Naive thymus-derived CD4-positive, alpha-beta T cell (primary cell): ENCODE results near the gene TMEM214. TPM values are rescaled to one million over a fixed set of nuclear protein-coding genes. Genes with fewer than 3 reads are reported as not detected.

Source experiments
- ATAC-seq: fragments of 150-1000 bp; cut with Tn5 transposase; 2 replicates; pipeline ENCODE4 v1.10.0; 2021; ENCODE audit warnings: mild to moderate bottlenecking, moderate library complexity
- CTCF ChIA-PET: fragments of 350-600 bp; sonication (Branson Sonifier 250); formaldehyde crosslinking; loops from one replicate; lab custom pipeline; 2021; ENCODE audit warnings: antibody characterized with exemption; lab: Charles Lee
- POLR2A ChIA-PET: fragments of 350-600 bp; sonication (Branson Sonifier 250); formaldehyde crosslinking; loops from one replicate; lab custom pipeline; 2021; ENCODE audit warnings: antibody characterized with exemption, inconsistent platforms; lab: Charles Lee
- DNase-seq, 9 donors: peaks; one replicate each; pipeline versions ENCODE4 v3.0.0 to v3.0.0-alpha.2; 2020 to 2022; ENCODE audit warnings: mixed read lengths in 1 of 9
- H3K27ac ChIP-seq: one replicate; pipeline ENCODE4 v1.7.0; 2013; ENCODE audit warnings: mild to moderate bottlenecking, low read depth, low read length, moderate library complexity
- H3K27me3 ChIP-seq, 2 donors: one replicate each; pipeline ENCODE4 v1.7.0; 2013; ENCODE audit warnings: low read length in 2 of 2, mild to moderate bottlenecking in 2 of 2, moderate library complexity in 2 of 2; ENCODE audit not compliant: control insufficient read depth in 2 of 2, insufficient read depth in 2 of 2
- H3K36me3 ChIP-seq, 3 experiments: 1 replicate in 2 of 3; 2 replicates in 1 of 3; pipeline ENCODE4 v1.7.0; 2013; ENCODE audit warnings: low read length in 3 of 3, mild to moderate bottlenecking in 3 of 3, moderate library complexity in 1 of 3; ENCODE audit not compliant: insufficient read depth in 3 of 3, control insufficient read depth in 2 of 3
- H3K4me1 ChIP-seq, 2 donors: one replicate each; pipeline ENCODE4 v1.7.0; 2013; ENCODE audit warnings: low read length in 2 of 2, mild to moderate bottlenecking in 2 of 2, moderate library complexity in 1 of 2; ENCODE audit not compliant: control insufficient read depth in 2 of 2, insufficient read depth in 2 of 2
- H3K4me3 ChIP-seq: 2 replicates; pipeline ENCODE4 v1.7.0; 2013; ENCODE audit warnings: mild to moderate bottlenecking, low read length
- H3K9me3 ChIP-seq, 3 experiments: 1 replicate in 2 of 3; 2 replicates in 1 of 3; pipeline ENCODE4 v1.7.0; 2013; ENCODE audit warnings: low read length in 3 of 3; ENCODE audit not compliant: control insufficient read depth in 2 of 3
- H3K27ac Mint-ChIP-seq, 9 donors: one replicate each; pipeline ENCODE4 v1.8.0; 2020 to 2022; ENCODE audit warnings: mixed read lengths in 9 of 9, mild to moderate bottlenecking in 8 of 9, moderate library complexity in 5 of 9, inconsistent platforms in 2 of 9
- H3K27me3 Mint-ChIP-seq, 5 donors: one replicate each; pipeline ENCODE4 v1.8.0; 2021 to 2022; ENCODE audit warnings: mixed read lengths in 5 of 5, mild to moderate bottlenecking in 1 of 5
- H3K36me3 Mint-ChIP-seq, 5 donors: one replicate each; pipeline ENCODE4 v1.8.0; 2020 to 2022; ENCODE audit warnings: mixed read lengths in 5 of 5, mild to moderate bottlenecking in 3 of 5, inconsistent platforms in 1 of 5
- H3K4me1 Mint-ChIP-seq, 7 donors: one replicate each; pipeline ENCODE4 v1.8.0; 2020 to 2022; ENCODE audit warnings: mixed read lengths in 7 of 7, mild to moderate bottlenecking in 3 of 7, inconsistent platforms in 1 of 7
- H3K4me3 Mint-ChIP-seq, 10 donors: one replicate each; pipeline ENCODE4 v1.8.0; 2020 to 2022; ENCODE audit warnings: mild to moderate bottlenecking in 10 of 10, mixed read lengths in 10 of 10, moderate library complexity in 6 of 10, inconsistent platforms in 2 of 10
- H3K9me3 Mint-ChIP-seq, 11 donors: one replicate each; pipeline ENCODE4 v1.8.0; 2020 to 2022; ENCODE audit warnings: mixed read lengths in 11 of 11, mild to moderate bottlenecking in 4 of 11, inconsistent platforms in 1 of 11, moderate library complexity in 1 of 11
- intact Hi-C, 2 donors: fragments of 100-400 bp; cut with micrococcal nuclease; formaldehyde crosslinking; loops; one replicate each; pipeline ENCODE4 v1.15.1; 2023
- polyA plus RNA-seq, 2 donors: library from polyadenylated mRNA; unstranded; fragments of 300-500 nt; fragmentation: Illumina TruSeq; gene quantifications; one replicate each; pipeline ENCODE4 v1.2.3, GENCODE V29; 2021
- total RNA-seq, 6 experiments: library from RNA in 5 of 6; stranded (reverse) in 5 of 6; gene quantifications; 1 replicate in 5 of 6; 2 replicates in 1 of 6; pipeline ENCODE4 v1.2.3 and lab custom pipeline; 2021 to 2026

The TMEM214 gene
- total and polyA plus RNA-seq, 7 experiments from 2014 or later, result 18.6 to 114 (median 41.7) TPM

- H3K27me3 ChIP-seq, result no peaks in the 10 kb centered on the region
- no peaks in the 10 kb centered on the region for H3K36me3 ChIP-seq
- no peaks in the 10 kb centered on the region for H3K9me3 ChIP-seq
- intact Hi-C loops, result loop anchor here (1.0 to 10.0 kb wide), 10 partner anchors 11 to 403 kb away; partner anchors contain the start of genes ATRAID (in 2 of the 2), EIF2B4 (in 2 of the 2), OST4 (in 2 of the 2) and SLC5A6 (in 2 of the 2)
- Mint-ChIP-seq H3K36me3 (no peaks in the 10 kb centered on the region), H3K4me3 (peak overlapping the region in 6 of 10 donors; percentile 81 to 96 (median 86)), H3K4me1 (peaks cover 19 to 44% (median 29%) of the 10 kb centered on the region in 7 donors), H3K27ac (peak overlapping the region in 6 of 9 donors; percentile 95 to 98 (median 97)), H3K27me3 (no peaks in the 10 kb centered on the region), H3K9me3 (no peaks in the 10 kb centered on the region)
- ChIA-PET POLR2A (interaction anchor here (0.8 to 12.0 kb wide), 10 partner anchors 8 to 274 kb away, joined by 3 to 134 read pairs (median 7); partner anchors contain the start of genes AGBL5, ATRAID, GTF3C2 and OST4), CTCF (interaction anchor here (0.6 to 1.6 kb wide), 7 partner anchors 11 to 221 kb away, joined by 3 to 5 read pairs (median 4); partner anchors contain the start of gene OST4)
- H3K4me1 ChIP-seq, result peaks cover 21 to 22% of the 10 kb centered on the region in 2 donors
- H3K27ac ChIP-seq, result peak overlapping the region; percentile 69
- ATAC-seq (no peak), DNase-seq (no peak)
- H3K4me3 ChIP-seq, result peak overlapping the region; percentile 48
Observed at GRCh38 chr2:27081984-27082772, 49.4 kb downstream of the TMEM214 start.

DNA sequence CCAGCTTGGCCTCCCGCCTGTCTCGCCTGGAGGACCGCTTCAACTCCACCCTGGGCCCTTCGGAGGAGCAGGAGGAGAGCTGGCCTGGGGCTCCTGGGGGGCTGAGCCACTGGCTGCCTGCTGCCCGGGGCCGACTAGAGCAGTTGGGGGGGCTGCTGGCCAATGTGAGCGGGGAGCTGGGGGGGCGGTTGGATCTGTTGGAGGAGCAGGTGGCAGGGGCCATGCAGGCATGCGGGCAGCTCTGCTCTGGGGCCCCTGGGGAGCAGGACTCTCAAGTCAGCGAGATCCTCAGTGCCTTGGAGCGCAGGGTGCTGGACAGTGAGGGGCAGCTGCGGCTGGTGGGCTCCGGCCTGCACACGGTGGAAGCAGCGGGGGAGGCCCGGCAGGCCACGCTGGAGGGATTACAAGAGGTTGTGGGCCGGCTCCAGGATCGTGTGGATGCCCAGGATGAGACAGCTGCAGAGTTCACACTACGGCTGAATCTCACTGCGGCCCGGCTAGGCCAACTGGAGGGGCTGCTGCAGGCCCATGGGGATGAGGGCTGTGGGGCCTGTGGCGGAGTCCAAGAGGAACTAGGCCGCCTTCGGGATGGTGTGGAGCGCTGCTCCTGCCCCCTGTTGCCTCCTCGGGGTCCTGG is 50.1 kb downstream of the TMEM214 start:
- no peaks in the 10 kb centered on the region for H3K9me3 ChIP-seq
- intact Hi-C loops, result loop anchor here in 1 of 2 donors (10.0 kb wide), 1 partner anchor 402 kb away; the partner anchor contains the start of gene IFT172
- ChIA-PET CTCF (interaction anchor here (1.4 to 2.1 kb wide), 4 partner anchors 11 to 221 kb away, joined by 3 to 6 read pairs (median 4); partner anchors contain the start of gene OST4), POLR2A (interaction anchor here (0.6 to 12.0 kb wide), 8 partner anchors 10 to 178 kb away, joined by 3 to 134 read pairs (median 10); partner anchors contain the start of genes AGBL5, ATRAID, OST4 and PREB)
- H3K27ac Mint-ChIP-seq, result no peak overlapping the region
- peak overlapping the region in 1 of 10 donors; percentile 52 for H3K4me3 Mint-ChIP-seq
- no peaks in the 10 kb centered on the region for H3K36me3 ChIP-seq
- H3K4me3 ChIP-seq, result no peak overlapping the region
- no peaks in the 10 kb centered on the region for H3K27me3 ChIP-seq
- no peaks in the 10 kb centered on the region for H3K36me3 Mint-ChIP-seq
- ATAC-seq (no peak), DNase-seq (no peak)
- H3K9me3 Mint-ChIP-seq, result no peaks in the 10 kb centered on the region
- H3K27ac ChIP-seq, result no peak overlapping the region
- peaks cover 22 to 23% of the 10 kb centered on the region in 2 donors for H3K4me1 ChIP-seq
- no peaks in the 10 kb centered on the region for H3K27me3 Mint-ChIP-seq
- peaks cover 19 to 45% (median 32%) of the 10 kb centered on the region in 7 donors for H3K4me1 Mint-ChIP-seq

DNA sequence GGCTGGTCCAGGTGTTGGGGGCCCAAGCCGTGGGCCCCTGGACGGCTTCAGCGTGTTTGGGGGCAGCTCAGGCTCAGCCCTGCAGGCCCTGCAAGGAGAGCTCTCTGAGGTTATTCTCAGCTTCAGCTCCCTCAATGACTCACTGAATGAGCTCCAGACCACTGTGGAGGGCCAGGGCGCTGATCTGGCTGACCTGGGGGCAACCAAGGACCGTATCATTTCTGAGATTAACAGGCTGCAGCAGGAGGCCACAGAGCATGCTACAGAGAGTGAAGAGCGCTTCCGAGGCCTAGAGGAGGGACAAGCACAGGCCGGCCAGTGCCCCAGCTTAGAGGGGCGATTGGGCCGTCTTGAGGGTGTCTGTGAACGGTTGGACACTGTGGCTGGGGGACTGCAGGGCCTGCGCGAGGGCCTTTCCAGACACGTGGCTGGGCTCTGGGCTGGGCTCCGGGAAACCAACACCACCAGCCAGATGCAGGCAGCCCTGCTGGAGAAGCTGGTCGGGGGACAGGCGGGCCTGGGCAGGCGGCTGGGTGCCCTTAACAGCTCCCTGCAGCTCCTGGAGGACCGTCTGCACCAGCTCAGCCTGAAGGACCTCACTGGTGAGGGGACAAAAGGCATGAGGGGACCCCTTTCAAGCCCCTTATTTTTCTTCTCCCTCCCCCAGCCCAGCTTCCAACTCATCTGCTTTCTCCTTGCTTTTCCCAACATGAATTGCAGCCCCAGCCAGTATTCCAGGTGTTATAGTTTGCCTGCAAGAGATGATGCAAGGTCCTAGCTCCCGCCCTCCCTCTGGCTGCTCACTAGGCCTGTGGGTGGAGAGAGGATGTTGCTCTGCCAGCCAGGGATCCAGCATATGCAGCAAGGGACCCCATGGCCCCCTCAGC is 50.9 kb downstream of the TMEM214 start:
- POLR2A ChIA-PET, result interaction anchor here (0.6 to 12.0 kb wide), 6 partner anchors 11 to 178 kb away, joined by 3 to 134 read pairs (median 10); partner anchors contain the start of genes AGBL5, ATRAID, OST4 and SLC5A6
- no peak for ATAC-seq
- Mint-ChIP-seq H3K27ac (peak overlapping the region in 2 of 9 donors; percentile 25 to 93), H3K4me3 (peak overlapping the region in 1 of 10 donors; percentile 52), H3K36me3 (no peaks in the 10 kb centered on the region), H3K4me1 (peaks cover 19 to 47% (median 34%) of the 10 kb centered on the region in 7 donors), H3K9me3 (no peaks in the 10 kb centered on the region), H3K27me3 (no peaks in the 10 kb centered on the region)
- no peaks in the 10 kb centered on the region for H3K27me3 ChIP-seq
- H3K4me1 ChIP-seq, result peaks cover 22 to 23% of the 10 kb centered on the region in 2 donors
- H3K27ac ChIP-seq, result no peak overlapping the region
- intact Hi-C loops, result loop anchor here in 1 of 2 donors (10.0 kb wide), 1 partner anchor 401 kb away; the partner anchor contains the start of gene IFT172
- DNase-seq, result no peak
- CTCF ChIA-PET, result interaction anchor here (1.5 to 2.1 kb wide), 3 partner anchors 12 to 220 kb away, joined by 3 to 6 read pairs (median 4); partner anchors contain the start of gene OST4
- no peaks in the 10 kb centered on the region for H3K9me3 ChIP-seq
- no peaks in the 10 kb centered on the region for H3K36me3 ChIP-seq
- H3K4me3 ChIP-seq, result no peak overlapping the region

DNA sequence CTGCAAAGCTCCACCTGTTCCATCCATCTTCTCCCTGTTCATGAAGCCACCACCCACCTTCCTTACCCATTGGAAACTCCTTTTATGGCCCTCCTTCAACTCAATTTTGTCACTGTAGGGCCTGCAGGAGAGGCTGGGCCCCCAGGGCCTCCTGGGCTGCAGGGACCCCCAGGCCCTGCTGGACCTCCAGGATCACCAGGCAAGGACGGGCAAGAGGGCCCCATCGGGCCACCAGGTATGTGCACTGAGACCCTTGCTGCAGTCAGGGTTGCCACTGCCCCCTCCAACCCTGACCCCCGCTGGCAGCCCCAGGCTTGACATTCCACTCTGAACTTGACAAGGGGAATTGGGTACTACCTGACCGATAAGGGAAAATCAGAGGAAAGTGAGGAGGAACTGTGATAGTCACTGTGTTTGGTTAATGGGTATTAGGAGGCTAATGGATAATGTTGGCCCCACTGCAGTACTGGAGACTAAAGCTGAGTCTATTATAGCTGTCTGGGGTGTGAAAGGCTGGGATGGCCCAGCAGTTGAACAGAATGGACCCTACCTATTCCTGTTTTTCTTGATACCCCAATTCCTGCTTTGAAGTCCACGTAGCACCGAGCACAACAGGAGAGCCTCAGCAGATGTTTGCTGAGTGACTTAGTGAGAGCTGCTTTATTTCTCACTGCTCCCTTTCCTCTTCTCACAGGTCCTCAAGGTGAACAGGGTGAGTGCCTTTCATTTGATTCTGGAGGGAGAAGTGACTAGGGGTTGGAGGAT is 51.7 kb downstream of the TMEM214 start:
- peaks cover 22 to 23% of the 10 kb centered on the region in 2 donors for H3K4me1 ChIP-seq
- intact Hi-C loops, result loop anchor here (5.0 to 10.0 kb wide), 3 partner anchors 178 to 400 kb away; partner anchors contain the start of genes CENPA (in 1 of the 2), IFT172 (in 1 of the 2) and SLC30A3 (in 1 of the 2)
- Mint-ChIP-seq H3K4me1 (peaks cover 19 to 52% (median 36%) of the 10 kb centered on the region in 7 donors), H3K36me3 (no peaks in the 10 kb centered on the region), H3K27me3 (no peaks in the 10 kb centered on the region), H3K9me3 (no peaks in the 10 kb centered on the region), H3K4me3 (peak overlapping the region in 9 of 10 donors; percentile 5 to 87 (median 41)), H3K27ac (peak overlapping the region in 4 of 9 donors; percentile 33 to 61 (median 54))
- ChIA-PET POLR2A (interaction anchor here (1.0 to 12.0 kb wide), 5 partner anchors 11 to 129 kb away, joined by 3 to 134 read pairs (median 4); partner anchors contain the start of genes AGBL5 and OST4), CTCF (interaction anchor here (1.2 to 2.1 kb wide), 3 partner anchors 13 to 219 kb away, joined by 4 to 6 read pairs (median 5); partner anchors contain the start of genes AGBL5 and OST4)
- no peak for DNase-seq
- no peaks in the 10 kb centered on the region for H3K27me3 ChIP-seq
- ATAC-seq, result no peak
- no peaks in the 10 kb centered on the region for H3K9me3 ChIP-seq
- H3K27ac ChIP-seq, result no peak overlapping the region
- no peaks in the 10 kb centered on the region for H3K36me3 ChIP-seq
- H3K4me3 ChIP-seq, result no peak overlapping the region

DNA sequence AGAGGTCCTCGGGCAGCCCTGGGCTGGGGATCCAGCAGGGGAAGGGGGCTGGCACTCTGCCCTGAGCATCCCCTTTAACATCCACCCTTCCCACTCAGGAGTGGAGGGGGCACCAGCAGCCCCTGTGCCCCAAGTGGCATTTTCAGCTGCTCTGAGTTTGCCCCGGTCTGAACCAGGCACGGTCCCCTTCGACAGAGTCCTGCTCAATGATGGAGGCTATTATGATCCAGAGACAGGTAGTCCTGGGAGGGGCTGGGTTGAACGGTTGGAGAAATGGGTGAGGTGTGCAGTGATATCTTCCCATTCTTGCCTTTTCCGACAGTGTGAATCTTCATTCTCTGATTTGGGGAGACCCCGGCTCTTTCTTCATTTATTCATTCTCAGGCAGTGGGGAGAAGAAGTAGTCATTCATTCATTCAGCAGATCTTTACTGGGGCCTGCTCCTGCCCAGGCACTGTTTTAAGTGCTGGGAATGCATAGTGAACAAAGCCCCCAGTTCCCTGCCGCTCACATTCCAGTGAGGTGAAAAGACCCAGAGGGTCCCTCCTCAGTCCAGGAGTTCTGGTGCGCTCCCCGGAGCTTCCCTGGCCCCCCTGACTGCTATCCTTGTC is 52.4 kb downstream of the TMEM214 start:
- H3K27me3 Mint-ChIP-seq, result no peaks in the 10 kb centered on the region
- intact Hi-C loops, result loop anchor here (5.0 to 10.0 kb wide), 3 partner anchors 177 to 400 kb away; partner anchors contain the start of genes CENPA (in 1 of the 2), IFT172 (in 1 of the 2) and SLC30A3 (in 1 of the 2)
- Histone ChIP-seq H3K27me3 (no peaks in the 10 kb centered on the region), H3K36me3 (no peaks in the 10 kb centered on the region), H3K9me3 (no peaks in the 10 kb centered on the region), H3K4me1 (peaks cover 22 to 23% of the 10 kb centered on the region in 2 donors), H3K27ac (peak overlapping the region; percentile 90), H3K4me3 (peak overlapping the region; percentile 68)
- ATAC-seq (no peak), DNase-seq (no peak)
- H3K4me1 Mint-ChIP-seq, result peaks cover 19 to 55% (median 37%) of the 10 kb centered on the region in 7 donors
- H3K4me3 Mint-ChIP-seq, result peak overlapping the region; percentile 56 to 91 (median 80)
- H3K9me3 Mint-ChIP-seq, result no peaks in the 10 kb centered on the region
- ChIA-PET POLR2A (interaction anchor here (1.5 to 12.0 kb wide), 4 partner anchors 12 to 51 kb away, joined by 3 to 134 read pairs (median 55); partner anchors contain the start of genes AGBL5 and OST4), CTCF (interaction anchor here (1.2 to 2.1 kb wide), 3 partner anchors 14 to 218 kb away, joined by 4 to 6 read pairs (median 5); partner anchors contain the start of genes AGBL5 and OST4)
- H3K36me3 Mint-ChIP-seq, result no peaks in the 10 kb centered on the region
- H3K27ac Mint-ChIP-seq, result peak overlapping the region in 8 of 9 donors; percentile 48 to 75 (median 59)
